ENCODE results near the gene GPC5.

DNA sequence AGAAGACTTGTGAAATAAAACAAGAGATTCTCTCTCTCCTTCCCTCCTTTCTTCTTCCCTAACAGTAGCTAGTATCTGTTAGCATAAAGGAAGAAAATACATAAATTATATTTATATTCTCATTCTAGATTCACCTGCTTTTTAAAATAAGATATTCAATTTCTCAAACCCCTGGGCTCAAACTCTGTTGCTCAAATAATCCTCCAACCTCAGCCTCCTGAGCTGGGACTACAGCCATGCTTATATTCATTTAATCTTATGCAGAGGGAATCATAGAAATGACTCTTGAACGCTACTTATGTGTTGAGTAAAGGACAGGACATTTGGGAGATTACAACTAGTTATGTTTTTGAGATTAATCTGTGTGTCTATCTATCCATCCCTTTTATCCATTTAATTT is 56.2 kb downstream of the GPC5 start:
- TF ChIP-seq, protein P1, sequence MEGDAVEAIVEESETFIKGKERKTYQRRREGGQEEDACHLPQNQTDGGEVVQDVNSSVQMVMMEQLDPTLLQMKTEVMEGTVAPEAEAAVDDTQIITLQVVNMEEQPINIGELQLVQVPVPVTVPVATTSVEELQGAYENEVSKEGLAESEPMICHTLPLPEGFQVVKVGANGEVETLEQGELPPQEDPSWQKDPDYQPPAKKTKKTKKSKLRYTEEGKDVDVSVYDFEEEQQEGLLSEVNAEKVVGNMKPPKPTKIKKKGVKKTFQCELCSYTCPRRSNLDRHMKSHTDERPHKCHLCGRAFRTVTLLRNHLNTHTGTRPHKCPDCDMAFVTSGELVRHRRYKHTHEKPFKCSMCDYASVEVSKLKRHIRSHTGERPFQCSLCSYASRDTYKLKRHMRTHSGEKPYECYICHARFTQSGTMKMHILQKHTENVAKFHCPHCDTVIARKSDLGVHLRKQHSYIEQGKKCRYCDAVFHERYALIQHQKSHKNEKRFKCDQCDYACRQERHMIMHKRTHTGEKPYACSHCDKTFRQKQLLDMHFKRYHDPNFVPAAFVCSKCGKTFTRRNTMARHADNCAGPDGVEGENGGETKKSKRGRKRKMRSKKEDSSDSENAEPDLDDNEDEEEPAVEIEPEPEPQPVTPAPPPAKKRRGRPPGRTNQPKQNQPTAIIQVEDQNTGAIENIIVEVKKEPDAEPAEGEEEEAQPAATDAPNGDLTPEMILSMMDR (IDR thresholded peaks at IDR 0.05) = no peak
- no peak for TF ChIP-seq POLR2A (IDR thresholded peaks at IDR 0.05)

Measured in ovary (tissue), 3 donors.